Loucy (cell line): ENCODE data around the gene RARRES1.

Experiments used
- H2AFZ ChIP-seq: fragments of 200-600 bp; sonication (generic); 2 replicates; pipeline ENCODE4 v1.6.0; 2016; ENCODE audit warnings: antibody characterized with exemption, mild to moderate bottlenecking, low read length, moderate library complexity
- H3F3A ChIP-seq: fragments of 200-600 bp; 2 replicates; pipeline ENCODE4 v1.6.0; 2016; ENCODE audit warnings: antibody characterized with exemption, low read depth, mild to moderate bottlenecking
- H3K27me3 ChIP-seq: fragments of 200-600 bp; sonication (generic); 2 replicates; pipeline ENCODE4 v1.6.1; 2014; ENCODE audit warnings: low read length, mild to moderate bottlenecking; ENCODE audit not compliant: insufficient read depth, poor library complexity, severe bottlenecking
- H3K36me3 ChIP-seq: fragments of 200-600 bp; sonication (generic); 2 replicates; pipeline ENCODE4 v1.6.1; 2016; ENCODE audit warnings: low read length; ENCODE audit not compliant: insufficient read depth
- H3K4me1 ChIP-seq: fragments of 200-600 bp; sonication (generic); 2 replicates; pipeline ENCODE4 v1.5.1; 2014; ENCODE audit warnings: low read length, mild to moderate bottlenecking; ENCODE audit not compliant: insufficient read depth, poor library complexity, severe bottlenecking
- H3K4me2 ChIP-seq: fragments of 200-600 bp; sonication (generic); 2 replicates; pipeline ENCODE4 v1.6.0; 2014; ENCODE audit warnings: antibody characterized with exemption, low read length, low read depth, mild to moderate bottlenecking; ENCODE audit not compliant: poor library complexity, severe bottlenecking
- H3K4me3 ChIP-seq: fragments of 200-600 bp; sonication (generic); 2 replicates; pipeline ENCODE4 v1.5.1; 2014; ENCODE audit warnings: low read length, mild to moderate bottlenecking, mixed read lengths; ENCODE audit not compliant: poor library complexity, severe bottlenecking
- H3K79me2 ChIP-seq: fragments of 200-600 bp; sonication (generic); 2 replicates; pipeline ENCODE4 v1.6.1; 2014; ENCODE audit warnings: low read length; ENCODE audit not compliant: insufficient read depth
- H3K9ac ChIP-seq: fragments of 200-600 bp; sonication (generic); 2 replicates; pipeline ENCODE4 v1.6.0; 2014; ENCODE audit warnings: mild to moderate bottlenecking, low read depth, low read length, moderate library complexity; ENCODE audit not compliant: poor library complexity, severe bottlenecking
- H3K9me2 ChIP-seq: fragments of 200-600 bp; sonication (generic); replicated peaks from 2 replicates; pipeline ENCODE4 v1.6.1; 2016; ENCODE audit warnings: low read depth, low read length, mixed read lengths
- H3K9me3 ChIP-seq: fragments of 200-600 bp; sonication (generic); 2 replicates; pipeline ENCODE4 v1.6.1; 2014; ENCODE audit warnings: mild to moderate bottlenecking, antibody characterized with exemption, low read length, low read depth; ENCODE audit not compliant: insufficient read depth
- H4K20me1 ChIP-seq: fragments of 200-600 bp; sonication (generic); 2 replicates; pipeline ENCODE4 v1.6.0; 2014; ENCODE audit warnings: antibody characterized with exemption, low read length, mild to moderate bottlenecking; ENCODE audit not compliant: insufficient read depth, poor library complexity, severe bottlenecking
- EZH2phosphoT487 ChIP-seq: fragments of 200-600 bp; IDR thresholded peaks from 2 replicates; pipeline ENCODE4 v1.6.1; 2018; ENCODE audit warnings: antibody characterized with exemption, mild to moderate bottlenecking, moderate library complexity, borderline replicate concordance
- TF ChIP-seq, protein P1 (sequence below): fragments of 200-600 bp; sonication (generic); conservative IDR thresholded peaks from 2 replicates; pipeline ENCODE4 v1.5.1; 2014; ENCODE audit warnings: mild to moderate bottlenecking, antibody characterized with exemption, low read length

The RARRES1 gene

DNA sequence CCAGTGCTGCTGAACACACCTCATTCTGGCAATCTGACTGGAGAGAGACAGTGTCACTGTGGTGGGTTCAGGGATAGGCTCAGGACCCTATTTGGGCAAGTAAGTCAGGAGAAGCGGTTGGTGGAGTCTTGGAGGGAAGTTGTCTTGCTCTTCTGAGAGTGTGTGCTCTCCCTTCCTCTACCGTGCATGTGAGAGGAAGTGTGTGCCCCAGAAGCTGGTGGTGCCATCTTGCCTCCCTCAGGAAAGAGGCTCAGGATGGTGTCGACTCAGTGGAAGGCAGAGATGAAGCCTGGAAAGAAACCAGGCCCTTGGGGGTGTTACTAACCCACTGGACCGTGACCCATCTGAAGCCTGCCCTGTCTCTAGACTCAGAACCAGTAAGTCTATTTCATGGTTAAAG lies 6.8 kb upstream of the RARRES1 start:
- no peak overlapping the region for H2AFZ ChIP-seq
- no peaks in the 10 kb centered on the region for H3F3A ChIP-seq
- no peak overlapping the region for H3K4me3 ChIP-seq
- no peaks in the 10 kb centered on the region for H3K4me1 ChIP-seq
- no peaks in the 10 kb centered on the region for H3K9me3 ChIP-seq
- no peak overlapping the region for H3K9ac ChIP-seq
- H3K27me3 ChIP-seq = no peaks in the 10 kb centered on the region
- H4K20me1 ChIP-seq = no peaks in the 10 kb centered on the region
- H3K36me3 ChIP-seq = no peaks in the 10 kb centered on the region
- TF ChIP-seq, protein P1, sequence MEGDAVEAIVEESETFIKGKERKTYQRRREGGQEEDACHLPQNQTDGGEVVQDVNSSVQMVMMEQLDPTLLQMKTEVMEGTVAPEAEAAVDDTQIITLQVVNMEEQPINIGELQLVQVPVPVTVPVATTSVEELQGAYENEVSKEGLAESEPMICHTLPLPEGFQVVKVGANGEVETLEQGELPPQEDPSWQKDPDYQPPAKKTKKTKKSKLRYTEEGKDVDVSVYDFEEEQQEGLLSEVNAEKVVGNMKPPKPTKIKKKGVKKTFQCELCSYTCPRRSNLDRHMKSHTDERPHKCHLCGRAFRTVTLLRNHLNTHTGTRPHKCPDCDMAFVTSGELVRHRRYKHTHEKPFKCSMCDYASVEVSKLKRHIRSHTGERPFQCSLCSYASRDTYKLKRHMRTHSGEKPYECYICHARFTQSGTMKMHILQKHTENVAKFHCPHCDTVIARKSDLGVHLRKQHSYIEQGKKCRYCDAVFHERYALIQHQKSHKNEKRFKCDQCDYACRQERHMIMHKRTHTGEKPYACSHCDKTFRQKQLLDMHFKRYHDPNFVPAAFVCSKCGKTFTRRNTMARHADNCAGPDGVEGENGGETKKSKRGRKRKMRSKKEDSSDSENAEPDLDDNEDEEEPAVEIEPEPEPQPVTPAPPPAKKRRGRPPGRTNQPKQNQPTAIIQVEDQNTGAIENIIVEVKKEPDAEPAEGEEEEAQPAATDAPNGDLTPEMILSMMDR = no peak
- TF ChIP-seq EZH2phosphoT487 = no peak
- H3K9me2 ChIP-seq = no peaks in the 10 kb centered on the region
- no peak overlapping the region for H3K4me2 ChIP-seq
- H3K79me2 ChIP-seq = no peaks in the 10 kb centered on the region

DNA sequence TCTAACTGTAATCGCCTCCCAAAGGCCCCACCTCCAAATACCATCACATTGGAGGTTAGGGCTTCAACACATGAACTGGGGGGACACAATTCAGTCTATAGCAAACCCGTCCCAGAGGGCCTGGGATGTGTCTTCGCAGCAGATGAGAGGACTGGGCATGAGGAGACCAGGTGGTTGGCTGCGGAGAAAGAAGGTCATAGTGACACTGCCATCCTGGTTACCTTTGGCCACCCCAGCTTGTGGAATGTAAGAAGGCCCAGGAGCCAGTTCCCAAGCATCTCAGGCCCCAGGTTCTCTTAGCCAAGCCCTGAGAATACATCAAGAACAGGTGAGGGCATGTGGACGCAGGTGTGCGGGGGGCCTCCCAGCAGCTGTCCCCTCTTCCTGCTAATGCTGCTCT lies 6.4 kb upstream of the RARRES1 start:
- H3K79me2 ChIP-seq = no peaks in the 10 kb centered on the region
- no peaks in the 10 kb centered on the region for H4K20me1 ChIP-seq
- H3F3A ChIP-seq = no peaks in the 10 kb centered on the region
- no peaks in the 10 kb centered on the region for H3K9me3 ChIP-seq
- TF ChIP-seq, protein P1 = no peak
- TF ChIP-seq EZH2phosphoT487 = no peak
- no peaks in the 10 kb centered on the region for H3K36me3 ChIP-seq
- H3K4me3 ChIP-seq = no peak overlapping the region
- no peak overlapping the region for H3K4me2 ChIP-seq
- no peaks in the 10 kb centered on the region for H3K9me2 ChIP-seq
- H3K9ac ChIP-seq = no peak overlapping the region
- no peaks in the 10 kb centered on the region for H3K27me3 ChIP-seq
- H3K4me1 ChIP-seq = no peaks in the 10 kb centered on the region
- no peak overlapping the region for H2AFZ ChIP-seq

- Histone ChIP-seq H3K9me2 (no peaks in the 10 kb centered on the region), H3K4me3 (no peak overlapping the region), H3K9ac (no peak overlapping the region), H2AFZ (no peak overlapping the region), H3K4me2 (no peak overlapping the region), H4K20me1 (no peaks in the 10 kb centered on the region), H3K79me2 (no peaks in the 10 kb centered on the region), H3K4me1 (no peaks in the 10 kb centered on the region), H3K27me3 (no peaks in the 10 kb centered on the region), H3F3A (no peaks in the 10 kb centered on the region), H3K36me3 (no peaks in the 10 kb centered on the region), H3K9me3 (no peaks in the 10 kb centered on the region)
- TF ChIP-seq, protein P1 = no peak
- TF ChIP-seq EZH2phosphoT487 = no peak
Measured at GRCh38 chr3:158737976-158738615, 5.8 kb upstream of the RARRES1 start.
